HepG2 (cell line): ENCODE results near the gene RPL35. TPM values are rescaled to one million over a fixed set of nuclear protein-coding genes. Genes with fewer than 3 reads are reported as not detected.

ENCODE experiments used
- ARHGAP35 ChIP-seq: sonication (generic); formaldehyde crosslinking; IDR thresholded peaks from 2 replicates; pipeline ENCODE4 v1.9.0; 2022; ENCODE audit warnings: mild to moderate bottlenecking, inconsistent platforms, moderate library complexity, missing genetic modification reagents, borderline replicate concordance
- ATF7-NPFF ChIP-seq: sonication (generic); formaldehyde crosslinking; IDR thresholded peaks from 2 replicates; pipeline ENCODE4 v1.8.1; 2023; ENCODE audit warnings: mild to moderate bottlenecking, low read depth, missing genetic modification reagents, moderate library complexity
- CREB1 ChIP-seq, 2 experiments: fragments of 450-650 bp in 1 of 2; IDR thresholded peaks; 2 replicates each; pipeline ENCODE4 v1.6.1; 2016 to 2017; ENCODE audit warnings: control low read depth in 1 of 2, mild to moderate bottlenecking in 1 of 2, missing compliant biosample characterization in 1 of 2, missing genetic modification characterization in 1 of 2
- FOXJ3 ChIP-seq: sonication (generic); formaldehyde crosslinking; IDR thresholded peaks from 2 replicates; pipeline ENCODE4 v1.4.0; 2020; ENCODE audit warnings: missing genetic modification reagents, mild to moderate bottlenecking, borderline replicate concordance
- GMEB1 ChIP-seq: sonication (generic); formaldehyde crosslinking; IDR thresholded peaks from 2 replicates; pipeline ENCODE4 v1.5.1; 2020; ENCODE audit warnings: missing genetic modification reagents, mild to moderate bottlenecking, borderline replicate concordance
- MEIS1 ChIP-seq: sonication (generic); formaldehyde crosslinking; IDR thresholded peaks from 2 replicates; pipeline ENCODE4 v1.9.0; 2021; ENCODE audit warnings: mild to moderate bottlenecking, missing genetic modification reagents, moderate library complexity, borderline replicate concordance
- MIER2 ChIP-seq: IDR thresholded peaks from 2 replicates; pipeline ENCODE4 v1.6.1; 2016; ENCODE audit warnings: missing biosample characterization, missing genetic modification reagents
- MIXL1 ChIP-seq: IDR thresholded peaks from 2 replicates; pipeline ENCODE4 v1.6.1; 2016
- RXRA ChIP-seq: sonication (generic); formaldehyde crosslinking; IDR thresholded peaks from 2 replicates; pipeline ENCODE4 v1.5.1; 2020; ENCODE audit warnings: missing genetic modification reagents
- THYN1 ChIP-seq: sonication (generic); formaldehyde crosslinking; IDR thresholded peaks from 2 replicates; pipeline ENCODE4 v1.8.1; 2023; ENCODE audit warnings: low read depth, mild to moderate bottlenecking, moderate library complexity, missing genetic modification reagents, borderline replicate concordance
- YEATS4 ChIP-seq: sonication (generic); formaldehyde crosslinking; IDR thresholded peaks from 2 replicates; pipeline ENCODE4 v1.4.0; 2020; ENCODE audit warnings: missing genetic modification reagents, borderline replicate concordance
- ZNF224 ChIP-seq: sonication (generic); formaldehyde crosslinking; IDR thresholded peaks from 2 replicates; pipeline ENCODE4 v1.5.0; 2020; ENCODE audit warnings: mild to moderate bottlenecking, missing genetic modification reagents
- ZNF274 ChIP-seq: sonication (generic); formaldehyde crosslinking; IDR thresholded peaks from 2 replicates; pipeline ENCODE4 v1.5.1; 2020; ENCODE audit warnings: mild to moderate bottlenecking, missing genetic modification reagents
- ZNF292 ChIP-seq: sonication (generic); formaldehyde crosslinking; IDR thresholded peaks from 2 replicates; pipeline ENCODE4 v1.8.1; 2022; ENCODE audit warnings: mild to moderate bottlenecking, low read depth, missing genetic modification reagents, borderline replicate concordance
- ZNF34 ChIP-seq: sonication (generic); formaldehyde crosslinking; IDR thresholded peaks from 2 replicates; pipeline ENCODE4 v1.4.0; 2020; ENCODE audit warnings: mild to moderate bottlenecking, missing genetic modification reagents, borderline replicate concordance
- ZNF543 ChIP-seq: sonication (generic); formaldehyde crosslinking; IDR thresholded peaks from 2 replicates; pipeline ENCODE4 v1.4.0; 2020; ENCODE audit warnings: mild to moderate bottlenecking, missing genetic modification reagents
- ZNF615 ChIP-seq: sonication (generic); formaldehyde crosslinking; IDR thresholded peaks from 2 replicates; pipeline ENCODE4 v1.5.0; 2020; ENCODE audit warnings: mild to moderate bottlenecking, missing genetic modification reagents, borderline replicate concordance
- polyA plus RNA-seq, 8 experiments: library from polyadenylated mRNA; depleted of rRNA in 3 of 8; stranded (reverse) in 7 of 8; unstranded in 1 of 8; fragments of >200 nt; fragmentation: Illumina TruSeq in 4 of 8; extraction: Trizol in 4 of 8; gene quantifications; 2 replicates each; pipeline versions ENCODE4 v1.2.1 to v1.2.3, GENCODE V29; 2011 to 2016; ENCODE audit warnings: low read depth in 4 of 8, missing spikeins in 1 of 8, mixed read lengths in 1 of 8; ENCODE audit not compliant: insufficient read depth in 1 of 8
- total RNA-seq, 5 experiments: library from RNA; depleted of rRNA; stranded (reverse); fragments of >200 nt; fragmentation: Illumina TruSeq; extraction: Trizol; gene quantifications; 2 replicates each; pipeline ENCODE4 v1.2.3, GENCODE V29; 2016; ENCODE audit warnings: low read depth in 1 of 5
- TF ChIP-seq, protein P1 (sequence below): sonication (generic); formaldehyde crosslinking; IDR thresholded peaks from 2 replicates; pipeline ENCODE4 v1.9.0; 2022; ENCODE audit warnings: low read depth, missing genetic modification reagents
- TF ChIP-seq, protein P2 (sequence below): IDR thresholded peaks from 2 replicates; pipeline ENCODE4 v1.6.1; 2012; ENCODE audit warnings: inconsistent platforms
- TF ChIP-seq, protein P3 (sequence below), 2 experiments: sonication (generic) in 1 of 2; formaldehyde crosslinking in 1 of 2; IDR thresholded peaks; 2 replicates each; pipeline versions ENCODE4 v1.4.0 to v1.6.1; 2016 to 2020; ENCODE audit warnings: borderline replicate concordance in 1 of 2, low read depth in 1 of 2, mild to moderate bottlenecking in 1 of 2, missing genetic modification reagents in 1 of 2

The RPL35 gene
- total and polyA plus RNA-seq, 2 of the 13 experiments (the other 11 are each of a cell fraction or from before 2014, with no cell fraction given) = 2,153 to 2,935 TPM

DNA sequence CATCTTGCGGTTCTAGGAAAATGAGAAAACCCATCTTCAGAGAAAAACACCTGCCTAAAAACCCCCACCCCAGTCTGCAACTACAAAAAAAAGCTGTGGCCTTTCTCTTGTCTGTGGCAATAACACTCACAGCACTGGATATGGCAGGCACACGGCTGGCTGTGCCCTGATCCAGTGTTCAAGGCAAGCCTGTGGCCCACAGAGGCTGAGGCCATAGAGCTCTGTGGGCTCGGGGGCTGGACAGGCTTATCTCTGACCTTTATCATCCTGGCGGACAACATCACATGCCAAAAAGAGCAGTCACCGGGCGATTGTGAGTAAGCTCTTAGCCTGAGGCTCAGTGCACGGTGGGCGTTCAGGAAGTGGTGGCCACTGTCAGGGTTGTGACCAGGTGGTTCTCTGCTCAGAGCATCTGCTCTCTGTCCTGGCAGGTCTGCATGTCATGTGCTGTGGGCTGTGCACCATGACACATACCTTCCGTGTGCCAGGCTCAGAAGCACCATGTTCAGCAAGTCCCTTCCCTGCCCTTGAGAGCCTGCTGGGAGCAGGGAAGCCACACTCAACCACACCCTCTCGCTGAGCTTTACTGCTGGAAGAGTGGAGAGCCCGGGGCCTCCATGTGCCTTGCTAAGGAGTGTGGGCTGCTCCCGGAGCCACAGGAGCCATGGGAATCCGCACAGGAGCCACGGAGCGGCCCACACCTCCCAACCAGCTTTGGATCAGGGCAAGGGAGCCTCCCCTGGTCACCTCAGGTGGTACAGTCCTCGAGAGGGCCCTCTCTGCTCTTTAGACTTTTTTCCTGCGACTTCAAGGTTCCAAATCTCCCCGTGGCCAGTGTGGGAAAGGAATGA, 43.1 kb downstream of the RPL35 start (continued):
- TF ChIP-seq, protein P1, sequence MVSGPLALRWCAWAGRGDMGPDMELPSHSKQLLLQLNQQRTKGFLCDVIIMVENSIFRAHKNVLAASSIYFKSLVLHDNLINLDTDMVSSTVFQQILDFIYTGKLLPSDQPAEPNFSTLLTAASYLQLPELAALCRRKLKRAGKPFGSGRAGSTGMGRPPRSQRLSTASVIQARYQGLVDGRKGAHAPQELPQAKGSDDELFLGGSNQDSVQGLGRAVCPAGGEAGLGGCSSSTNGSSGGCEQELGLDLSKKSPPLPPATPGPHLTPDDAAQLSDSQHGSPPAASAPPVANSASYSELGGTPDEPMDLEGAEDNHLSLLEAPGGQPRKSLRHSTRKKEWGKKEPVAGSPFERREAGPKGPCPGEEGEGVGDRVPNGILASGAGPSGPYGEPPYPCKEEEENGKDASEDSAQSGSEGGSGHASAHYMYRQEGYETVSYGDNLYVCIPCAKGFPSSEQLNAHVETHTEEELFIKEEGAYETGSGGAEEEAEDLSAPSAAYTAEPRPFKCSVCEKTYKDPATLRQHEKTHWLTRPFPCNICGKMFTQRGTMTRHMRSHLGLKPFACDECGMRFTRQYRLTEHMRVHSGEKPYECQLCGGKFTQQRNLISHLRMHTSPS (CRISPR knock-in tag) = no peak; the same call in 1 of the 2 replicates
- TF ChIP-seq MEIS1 (peak; percentile 35; the same call in 1 of the 2 replicates), ATF7-NPFF (CRISPR knock-in tag) (no peak), ZNF224 (CRISPR knock-in tag) (no peak), RXRA (peak; percentile 68; the same call in 1 of the 2 replicates), ZNF292 (CRISPR knock-in tag) (peak; percentile 86), ZNF543 (no peak), YEATS4 (CRISPR knock-in tag) (peak; percentile 78), GMEB1 (CRISPR knock-in tag) (no peak), ZNF615 (CRISPR knock-in tag) (0 out of 2 replicates have a peak, but pooled peaks have one; percentile 42), ARHGAP35 (CRISPR knock-in tag) (peak; percentile 55; the same call in 1 of the 2 replicates), MIXL1 (CRISPR knock-in tag) (no peak), CREB1 (IDR thresholded peaks at IDR 0.05) (no peak), CREB1 (CRISPR knock-in tag; IDR thresholded peaks at IDR 0.05) (no peak), ZNF274 (CRISPR knock-in tag) (0 out of 2 replicates have a peak, but pooled peaks have one; percentile 33), ZNF34 (CRISPR knock-in tag) (no peak), MIER2 (CRISPR knock-in tag) (0 out of 2 replicates have a peak, but pooled peaks have one; percentile 11), FOXJ3 (CRISPR knock-in tag) (no peak), THYN1 (CRISPR knock-in tag) (no peak)
- TF ChIP-seq, protein P2, sequence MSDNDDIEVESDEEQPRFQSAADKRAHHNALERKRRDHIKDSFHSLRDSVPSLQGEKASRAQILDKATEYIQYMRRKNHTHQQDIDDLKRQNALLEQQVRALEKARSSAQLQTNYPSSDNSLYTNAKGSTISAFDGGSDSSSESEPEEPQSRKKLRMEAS = peak; percentile 81
- TF ChIP-seq, protein P3, sequence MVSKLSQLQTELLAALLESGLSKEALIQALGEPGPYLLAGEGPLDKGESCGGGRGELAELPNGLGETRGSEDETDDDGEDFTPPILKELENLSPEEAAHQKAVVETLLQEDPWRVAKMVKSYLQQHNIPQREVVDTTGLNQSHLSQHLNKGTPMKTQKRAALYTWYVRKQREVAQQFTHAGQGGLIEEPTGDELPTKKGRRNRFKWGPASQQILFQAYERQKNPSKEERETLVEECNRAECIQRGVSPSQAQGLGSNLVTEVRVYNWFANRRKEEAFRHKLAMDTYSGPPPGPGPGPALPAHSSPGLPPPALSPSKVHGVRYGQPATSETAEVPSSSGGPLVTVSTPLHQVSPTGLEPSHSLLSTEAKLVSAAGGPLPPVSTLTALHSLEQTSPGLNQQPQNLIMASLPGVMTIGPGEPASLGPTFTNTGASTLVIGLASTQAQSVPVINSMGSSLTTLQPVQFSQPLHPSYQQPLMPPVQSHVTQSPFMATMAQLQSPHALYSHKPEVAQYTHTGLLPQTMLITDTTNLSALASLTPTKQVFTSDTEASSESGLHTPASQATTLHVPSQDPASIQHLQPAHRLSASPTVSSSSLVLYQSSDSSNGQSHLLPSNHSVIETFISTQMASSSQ (IDR thresholded peaks at IDR 0.05; ENCODE audit: low read depth) = no peak
- TF ChIP-seq, protein P3 (CRISPR knock-in tag; IDR thresholded peaks at IDR 0.05; ENCODE audit: borderline replicate concordance) = peak; percentile 51; the same call in 1 of the 2 replicates
